GM18520 (cell line): ENCODE measurements around the gene IFRD2.
"Not testable (repeated sequence)": the region's sequence is repeated elsewhere in the genome, so short reads cannot be mapped to it uniquely, and the experiment has no call there.

Experiments
- ATAC-seq: cut with Tn5 transposase; IDR thresholded peaks from one replicate; pipeline ENCODE4 v1.9.1; 2021; ENCODE audit not compliant: unreplicated experiment

IFRD2 gene

GRCh38 chr3:50255251-50255615 lies 37.0 kb downstream of the IFRD2 start:
- ATAC-seq, result no peak

- no peak for ATAC-seq
These were observed 37.5 kb downstream of the IFRD2 start for GRCh38 chr3:50254577-50255250.

- ATAC-seq, result no peak
These were observed 41.0 kb downstream of the IFRD2 start for GRCh38 chr3:50251220-50251619.

- no peak for ATAC-seq
These were observed 41.7 kb downstream of the IFRD2 start for GRCh38 chr3:50250514-50250913.

GRCh38 chr3:50249457-50249856 lies 42.8 kb downstream of the IFRD2 start:
- ATAC-seq, result no peak

GRCh38 chr3:50248387-50248786 lies 43.8 kb downstream of the IFRD2 start:
- ATAC-seq, result no peak

- ATAC-seq, result peak; percentile 16
These were observed 45.7 kb downstream of the IFRD2 start for GRCh38 chr3:50246517-50246954.

GRCh38 chr3:50245831-50246516 lies 46.3 kb downstream of the IFRD2 start:
- ATAC-seq, result peak; percentile 42

GRCh38 chr3:50245251-50245745 lies 46.9 kb downstream of the IFRD2 start:
- no peak for ATAC-seq

GRCh38 chr3:50244813-50245212 lies 47.4 kb downstream of the IFRD2 start:
- ATAC-seq, result not testable (repeated sequence)

GRCh38 chr3:50243543-50243895 lies 48.7 kb downstream of the IFRD2 start:
- ATAC-seq, result no peak

- ATAC-seq, result no peak
These were observed 49.2 kb downstream of the IFRD2 start for GRCh38 chr3:50242851-50243542.

- ATAC-seq, result no peak
These were observed 49.9 kb downstream of the IFRD2 start for GRCh38 chr3:50242381-50242770.

GRCh38 chr3:50241713-50242380 lies 50.4 kb downstream of the IFRD2 start:
- ATAC-seq, result no peak

- no peak for ATAC-seq
These were observed 51.1 kb downstream of the IFRD2 start for GRCh38 chr3:50241163-50241562.

- ATAC-seq, result no peak
These were observed 52.6 kb downstream of the IFRD2 start for GRCh38 chr3:50239649-50240048.

GRCh38 chr3:50238549-50239026 lies 53.6 kb downstream of the IFRD2 start:
- no peak for ATAC-seq

GRCh38 chr3:50237754-50238548 lies 54.3 kb downstream of the IFRD2 start:
- peak; percentile 28 for ATAC-seq
